Naive thymus-derived CD4-positive, alpha-beta T cell (primary cell): Measurements from ENCODE around the gene OLIG3. TPM values are rescaled to one million over a fixed set of nuclear protein-coding genes. Genes with fewer than 3 reads are reported as not detected.

ENCODE experiments used
- ATAC-seq: fragments of 150-1000 bp; cut with Tn5 transposase; 2 replicates; pipeline ENCODE4 v1.10.0; 2021; ENCODE audit warnings: mild to moderate bottlenecking, moderate library complexity
- CTCF ChIA-PET: fragments of 350-600 bp; sonication (Branson Sonifier 250); formaldehyde crosslinking; loops from one replicate; lab custom pipeline; 2021; ENCODE audit warnings: antibody characterized with exemption; lab: Charles Lee
- POLR2A ChIA-PET: fragments of 350-600 bp; sonication (Branson Sonifier 250); formaldehyde crosslinking; loops from one replicate; lab custom pipeline; 2021; ENCODE audit warnings: antibody characterized with exemption, inconsistent platforms; lab: Charles Lee
- DNase-seq, 9 donors: peaks; one replicate each; pipeline versions ENCODE4 v3.0.0 to v3.0.0-alpha.2; 2020 to 2022; ENCODE audit warnings: mixed read lengths in 1 of 9
- H3K27ac ChIP-seq: one replicate; pipeline ENCODE4 v1.7.0; 2013; ENCODE audit warnings: mild to moderate bottlenecking, low read depth, low read length, moderate library complexity
- H3K27me3 ChIP-seq, 2 donors: one replicate each; pipeline ENCODE4 v1.7.0; 2013; ENCODE audit warnings: low read length in 2 of 2, mild to moderate bottlenecking in 2 of 2, moderate library complexity in 2 of 2; ENCODE audit not compliant: control insufficient read depth in 2 of 2, insufficient read depth in 2 of 2
- H3K36me3 ChIP-seq, 3 experiments: 1 replicate in 2 of 3; 2 replicates in 1 of 3; pipeline ENCODE4 v1.7.0; 2013; ENCODE audit warnings: low read length in 3 of 3, mild to moderate bottlenecking in 3 of 3, moderate library complexity in 1 of 3; ENCODE audit not compliant: insufficient read depth in 3 of 3, control insufficient read depth in 2 of 3
- H3K4me1 ChIP-seq, 2 donors: one replicate each; pipeline ENCODE4 v1.7.0; 2013; ENCODE audit warnings: low read length in 2 of 2, mild to moderate bottlenecking in 2 of 2, moderate library complexity in 1 of 2; ENCODE audit not compliant: control insufficient read depth in 2 of 2, insufficient read depth in 2 of 2
- H3K4me3 ChIP-seq: 2 replicates; pipeline ENCODE4 v1.7.0; 2013; ENCODE audit warnings: mild to moderate bottlenecking, low read length
- H3K9me3 ChIP-seq, 3 experiments: 1 replicate in 2 of 3; 2 replicates in 1 of 3; pipeline ENCODE4 v1.7.0; 2013; ENCODE audit warnings: low read length in 3 of 3; ENCODE audit not compliant: control insufficient read depth in 2 of 3
- H3K27ac Mint-ChIP-seq, 9 donors: one replicate each; pipeline ENCODE4 v1.8.0; 2020 to 2022; ENCODE audit warnings: mixed read lengths in 9 of 9, mild to moderate bottlenecking in 8 of 9, moderate library complexity in 5 of 9, inconsistent platforms in 2 of 9
- H3K27me3 Mint-ChIP-seq, 5 donors: one replicate each; pipeline ENCODE4 v1.8.0; 2021 to 2022; ENCODE audit warnings: mixed read lengths in 5 of 5, mild to moderate bottlenecking in 1 of 5
- H3K36me3 Mint-ChIP-seq, 5 donors: one replicate each; pipeline ENCODE4 v1.8.0; 2020 to 2022; ENCODE audit warnings: mixed read lengths in 5 of 5, mild to moderate bottlenecking in 3 of 5, inconsistent platforms in 1 of 5
- H3K4me1 Mint-ChIP-seq, 7 donors: one replicate each; pipeline ENCODE4 v1.8.0; 2020 to 2022; ENCODE audit warnings: mixed read lengths in 7 of 7, mild to moderate bottlenecking in 3 of 7, inconsistent platforms in 1 of 7
- H3K4me3 Mint-ChIP-seq, 10 donors: one replicate each; pipeline ENCODE4 v1.8.0; 2020 to 2022; ENCODE audit warnings: mild to moderate bottlenecking in 10 of 10, mixed read lengths in 10 of 10, moderate library complexity in 6 of 10, inconsistent platforms in 2 of 10
- H3K9me3 Mint-ChIP-seq, 11 donors: one replicate each; pipeline ENCODE4 v1.8.0; 2020 to 2022; ENCODE audit warnings: mixed read lengths in 11 of 11, mild to moderate bottlenecking in 4 of 11, inconsistent platforms in 1 of 11, moderate library complexity in 1 of 11
- intact Hi-C, 2 donors: fragments of 100-400 bp; cut with micrococcal nuclease; formaldehyde crosslinking; loops; one replicate each; pipeline ENCODE4 v1.15.1; 2023
- polyA plus RNA-seq, 2 donors: library from polyadenylated mRNA; unstranded; fragments of 300-500 nt; fragmentation: Illumina TruSeq; gene quantifications; one replicate each; pipeline ENCODE4 v1.2.3, GENCODE V29; 2021
- total RNA-seq, 6 experiments: library from RNA in 5 of 6; stranded (reverse) in 5 of 6; gene quantifications; 1 replicate in 5 of 6; 2 replicates in 1 of 6; pipeline ENCODE4 v1.2.3 and lab custom pipeline; 2021 to 2026

Gene OLIG3
- total and polyA plus RNA-seq, 7 experiments from 2014 or later = not detected

- CTCF ChIA-PET = no interaction called here
- Mint-ChIP-seq H3K4me3 (no peak overlapping the region), H3K4me1 (peaks cover 0 to 7% (median 4%) of the 10 kb centered on the region in 7 donors), H3K27me3 (peaks cover 0 to 24% (median 16%) of the 10 kb centered on the region in 5 donors), H3K9me3 (peaks cover 0 to 16% (median 6%) of the 10 kb centered on the region in 11 donors), H3K36me3 (no peaks in the 10 kb centered on the region), H3K27ac (no peak overlapping the region)
- no peaks in the 10 kb centered on the region for H3K9me3 ChIP-seq
- intact Hi-C loops = no loop called here
- no peak overlapping the region for H3K4me3 ChIP-seq
- POLR2A ChIA-PET = interaction anchor here (0.6 to 1.7 kb wide), 5 partner anchors 9 to 139 kb away, joined by 3 to 6 read pairs (median 5); no protein-coding TSS in a partner anchor
- peaks cover 11 to 15% of the 10 kb centered on the region in 2 donors for H3K4me1 ChIP-seq
- no peaks in the 10 kb centered on the region for H3K27me3 ChIP-seq
- DNase-seq (no peak), ATAC-seq (no peak)
- H3K27ac ChIP-seq = no peak overlapping the region
- H3K36me3 ChIP-seq = no peaks in the 10 kb centered on the region
These were observed 37.3 kb upstream of the OLIG3 start for GRCh38 chr6:137531376-137532092.

- Histone ChIP-seq H3K4me1 (peaks cover 2 to 6% of the 10 kb centered on the region in 2 donors), H3K36me3 (no peaks in the 10 kb centered on the region), H3K27ac (no peak overlapping the region), H3K4me3 (no peak overlapping the region), H3K9me3 (peaks cover 0 to 6% (median 0%) of the 10 kb centered on the region in 3 experiments), H3K27me3 (no peaks in the 10 kb centered on the region)
- Mint-ChIP-seq H3K9me3 (peaks cover 0 to 25% (median 6%) of the 10 kb centered on the region in 11 donors), H3K4me3 (no peak overlapping the region), H3K4me1 (peaks cover 0 to 7% (median 4%) of the 10 kb centered on the region in 7 donors), H3K27me3 (peaks cover 0 to 24% (median 16%) of the 10 kb centered on the region in 5 donors), H3K27ac (no peak overlapping the region), H3K36me3 (peaks cover 0 to 5% (median 0%) of the 10 kb centered on the region in 5 donors)
- ATAC-seq (no peak), DNase-seq (no peak)
- intact Hi-C loops = no loop called here
- ChIA-PET POLR2A (no interaction called here), CTCF (interaction anchor here (0.6 to 0.8 kb wide), 2 partner anchors 42 to 433 kb away, joined by 3 to 4 read pairs; no protein-coding TSS in a partner anchor)
These were observed 36.2 kb upstream of the OLIG3 start for GRCh38 chr6:137530404-137530803.

GRCh38 chr6:137522831-137523230 is 28.6 kb upstream of the OLIG3 start:
- Mint-ChIP-seq H3K4me1 (peaks cover 0 to 8% (median under 1%) of the 10 kb centered on the region in 7 donors), H3K27ac (no peak overlapping the region), H3K36me3 (peaks cover 0 to 5% (median 4%) of the 10 kb centered on the region in 5 donors), H3K4me3 (no peak overlapping the region), H3K9me3 (peaks cover 0 to 25% (median 6%) of the 10 kb centered on the region in 11 donors), H3K27me3 (peaks cover 10 to 50% (median 28%) of the 10 kb centered on the region in 5 donors)
- no peak for DNase-seq
- no peak overlapping the region for H3K4me3 ChIP-seq
- intact Hi-C loops = loop anchor here in 1 of 2 donors (2.0 to 5.0 kb wide), 2 partner anchors 14 to 49 kb away; no protein-coding TSS in a partner anchor
- CTCF ChIA-PET = interaction anchor here (0.9 kb wide), 1 partner anchor 13 kb away, joined by 3 read pairs; no protein-coding TSS in a partner anchor
- H3K36me3 ChIP-seq = no peaks in the 10 kb centered on the region
- ATAC-seq = no peak
- no peak overlapping the region for H3K27ac ChIP-seq
- peaks cover 2 to 4% of the 10 kb centered on the region in 2 donors for H3K27me3 ChIP-seq
- H3K9me3 ChIP-seq = peaks cover 0 to 6% (median 0%) of the 10 kb centered on the region in 3 experiments
- POLR2A ChIA-PET = interaction anchor here (0.7 to 1.9 kb wide), 2 partner anchors 9 to 173 kb away, joined by 3 to 6 read pairs; no protein-coding TSS in a partner anchor
- H3K4me1 ChIP-seq = no peaks in the 10 kb centered on the region

GRCh38 chr6:137522198-137522798 is 28.1 kb upstream of the OLIG3 start:
- H3K27ac ChIP-seq = no peak overlapping the region
- Mint-ChIP-seq H3K27me3 (peaks cover 16 to 52% (median 33%) of the 10 kb centered on the region in 5 donors), H3K27ac (no peak overlapping the region), H3K4me1 (peaks cover 0 to 8% (median 2%) of the 10 kb centered on the region in 7 donors), H3K4me3 (no peak overlapping the region), H3K9me3 (peaks cover 0 to 20% (median 6%) of the 10 kb centered on the region in 11 donors), H3K36me3 (peaks cover 0 to 5% (median 4%) of the 10 kb centered on the region in 5 donors)
- DNase-seq (no peak), ATAC-seq (no peak)
- no peaks in the 10 kb centered on the region for H3K36me3 ChIP-seq
- peaks cover 0 to 6% (median 0%) of the 10 kb centered on the region in 3 experiments for H3K9me3 ChIP-seq
- no peaks in the 10 kb centered on the region for H3K4me1 ChIP-seq
- ChIA-PET CTCF (interaction anchor here (0.9 kb wide), 1 partner anchor 14 kb away, joined by 3 read pairs; no protein-coding TSS in a partner anchor), POLR2A (interaction anchor here (0.7 to 1.9 kb wide), 2 partner anchors 10 to 172 kb away, joined by 3 to 6 read pairs; no protein-coding TSS in a partner anchor)
- no peak overlapping the region for H3K4me3 ChIP-seq
- peaks cover 4 to 7% of the 10 kb centered on the region in 2 donors for H3K27me3 ChIP-seq
- intact Hi-C loops = loop anchor here in 1 of 2 donors (2.0 to 5.0 kb wide), 2 partner anchors 15 to 50 kb away; no protein-coding TSS in a partner anchor

- no peak overlapping the region for H3K27ac ChIP-seq
- POLR2A ChIA-PET = interaction anchor here (0.5 to 1.9 kb wide), 2 partner anchors 11 to 13 kb away, joined by 3 to 6 read pairs; no protein-coding TSS in a partner anchor
- no peaks in the 10 kb centered on the region for H3K4me1 ChIP-seq
- Mint-ChIP-seq H3K27ac (no peak overlapping the region), H3K4me3 (no peak overlapping the region), H3K4me1 (peaks cover 0 to 9% (median 3%) of the 10 kb centered on the region in 7 donors), H3K9me3 (peaks cover 0 to 11% (median 3%) of the 10 kb centered on the region in 11 donors), H3K27me3 (peaks cover 31 to 70% (median 51%) of the 10 kb centered on the region in 5 donors), H3K36me3 (peaks cover 0 to 4% (median 0%) of the 10 kb centered on the region in 5 donors)
- DNase-seq (no peak), ATAC-seq (no peak)
- H3K27me3 ChIP-seq = peaks cover 4 to 13% of the 10 kb centered on the region in 2 donors
- CTCF ChIA-PET = interaction anchor here (0.7 kb wide), 1 partner anchor 37 kb away, joined by 5 read pairs; no protein-coding TSS in a partner anchor
- peaks cover 0 to under 1% (median 0%) of the 10 kb centered on the region in 3 experiments for H3K9me3 ChIP-seq
- intact Hi-C loops = loop anchor here in 1 of 2 donors (5.0 kb wide), 1 partner anchor 52 kb away; no protein-coding TSS in a partner anchor
- no peaks in the 10 kb centered on the region for H3K36me3 ChIP-seq
- H3K4me3 ChIP-seq = no peak overlapping the region
These were observed 26.3 kb upstream of the OLIG3 start for GRCh38 chr6:137520520-137520919.

- Mint-ChIP-seq H3K4me1 (peaks cover 0 to 9% (median 3%) of the 10 kb centered on the region in 7 donors), H3K27me3 (peaks cover 39 to 78% (median 59%) of the 10 kb centered on the region in 5 donors), H3K9me3 (peaks cover 0 to 10% (median 0%) of the 10 kb centered on the region in 11 donors), H3K36me3 (peaks cover 0 to 4% (median 0%) of the 10 kb centered on the region in 5 donors), H3K4me3 (no peak overlapping the region), H3K27ac (no peak overlapping the region)
- H3K36me3 ChIP-seq = no peaks in the 10 kb centered on the region
- intact Hi-C loops = loop anchor here in 1 of 2 donors (5.0 kb wide), 1 partner anchor 53 kb away; no protein-coding TSS in a partner anchor
- DNase-seq = no peak
- H3K27me3 ChIP-seq = peaks cover 4 to 13% of the 10 kb centered on the region in 2 donors
- H3K27ac ChIP-seq = no peak overlapping the region
- ATAC-seq = no peak
- H3K9me3 ChIP-seq = no peaks in the 10 kb centered on the region
- H3K4me3 ChIP-seq = no peak overlapping the region
- POLR2A ChIA-PET = interaction anchor here (1.9 kb wide), 1 partner anchor 12 kb away, joined by 6 read pairs; no protein-coding TSS in a partner anchor
- CTCF ChIA-PET = no interaction called here
- H3K4me1 ChIP-seq = no peaks in the 10 kb centered on the region
These were observed 25.5 kb upstream of the OLIG3 start for GRCh38 chr6:137519629-137520176.
